Activated CD4-positive, alpha-beta T cell treated with anti-CD3 and anti-CD28 coated beads for 24 hours (primary cell): ENCODE results near the gene OLFML2A.
A peak's percentile ranks its signal among the peaks of the same experiment; 100 is the strongest.

ENCODE experiments used
- DNase-seq, 2 donors: peaks; one replicate each; pipeline ENCODE4 v3.0.0-alpha.2; 2020; ENCODE audit warnings: low read depth in 2 of 2

OLFML2A gene

GRCh38 chr9:124854161-124854560 lies 77.2 kb downstream of the OLFML2A start:
- DNase-seq: no peak

- DNase-seq: no peak
Measured at GRCh38 chr9:124854822-124855221, 77.9 kb downstream of the OLFML2A start.

GRCh38 chr9:124855566-124855943 lies 78.6 kb downstream of the OLFML2A start:
- DNase-seq: no peak

- no peak for DNase-seq
Measured at GRCh38 chr9:124855944-124856765, 79.2 kb downstream of the OLFML2A start.

- DNase-seq: no peak
Measured at GRCh38 chr9:124857533-124858162, 80.7 kb downstream of the OLFML2A start.

- DNase-seq: no peak
Measured at GRCh38 chr9:124858330-124859046, 81.6 kb downstream of the OLFML2A start.

GRCh38 chr9:124859803-124860581 lies 83.1 kb downstream of the OLFML2A start:
- no peak for DNase-seq

GRCh38 chr9:124860582-124861341 lies 83.8 kb downstream of the OLFML2A start:
- no peak for DNase-seq

GRCh38 chr9:124861342-124862229 lies 84.7 kb downstream of the OLFML2A start, which contains the start of the genes ARPC5L and RPL35:
Gene ARPC5L (plus strand): TSS chr9:124862130. CDS start chr9:124869291, 7,161 bp downstream.
Gene RPL35 (minus strand): TSS chr9:124861957. CDS start chr9:124861912, 45 bp downstream.
- DNase-seq: peak; percentile 92

- DNase-seq: no peak
Measured at GRCh38 chr9:124863371-124863871, 86.5 kb downstream of the OLFML2A start.
